PC-3 (cell line): ENCODE measurements around the gene SAP130.

Source experiments
- EZH2 ChIP-seq: fragments of 300-600 bp; sonication (generic); IDR thresholded peaks from one replicate; pipeline ENCODE4 v1.6.1; 2017; ENCODE audit warnings: antibody characterized with exemption, mild to moderate bottlenecking, low read length; ENCODE audit not compliant: unreplicated experiment
- EZH2phosphoT487 ChIP-seq: fragments of 300-600 bp; sonication (generic); IDR thresholded peaks from 2 replicates; pipeline ENCODE4 v1.6.1; 2018; ENCODE audit warnings: mild to moderate bottlenecking, antibody characterized with exemption, low read length, borderline replicate concordance
- TF ChIP-seq, protein P1 (sequence below): fragments of 300-600 bp; sonication (generic); conservative IDR thresholded peaks from 2 replicates; pipeline ENCODE4 v1.5.1; 2017; ENCODE audit warnings: antibody characterized with exemption, low read depth, mild to moderate bottlenecking, low read length

DNA sequence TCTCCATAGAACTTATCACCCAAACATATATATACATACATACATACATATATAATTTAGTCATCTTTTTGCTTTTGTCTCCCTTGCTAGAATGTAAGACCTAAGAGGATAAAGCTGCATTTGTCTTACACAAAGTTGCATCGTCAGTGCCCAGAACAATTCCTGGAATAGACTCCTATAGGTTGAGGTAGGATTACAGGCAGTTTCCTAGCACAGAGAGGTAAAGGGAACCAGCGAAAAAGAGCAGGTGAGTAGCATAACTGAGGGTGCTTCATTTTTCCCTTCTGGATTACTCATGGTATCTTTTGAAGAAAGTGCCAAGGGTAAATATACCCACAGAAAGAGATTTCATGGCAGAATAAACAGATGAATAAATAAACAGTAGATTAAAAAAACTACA is 74.0 kb downstream of the SAP130 start:
- TF ChIP-seq, protein P1, sequence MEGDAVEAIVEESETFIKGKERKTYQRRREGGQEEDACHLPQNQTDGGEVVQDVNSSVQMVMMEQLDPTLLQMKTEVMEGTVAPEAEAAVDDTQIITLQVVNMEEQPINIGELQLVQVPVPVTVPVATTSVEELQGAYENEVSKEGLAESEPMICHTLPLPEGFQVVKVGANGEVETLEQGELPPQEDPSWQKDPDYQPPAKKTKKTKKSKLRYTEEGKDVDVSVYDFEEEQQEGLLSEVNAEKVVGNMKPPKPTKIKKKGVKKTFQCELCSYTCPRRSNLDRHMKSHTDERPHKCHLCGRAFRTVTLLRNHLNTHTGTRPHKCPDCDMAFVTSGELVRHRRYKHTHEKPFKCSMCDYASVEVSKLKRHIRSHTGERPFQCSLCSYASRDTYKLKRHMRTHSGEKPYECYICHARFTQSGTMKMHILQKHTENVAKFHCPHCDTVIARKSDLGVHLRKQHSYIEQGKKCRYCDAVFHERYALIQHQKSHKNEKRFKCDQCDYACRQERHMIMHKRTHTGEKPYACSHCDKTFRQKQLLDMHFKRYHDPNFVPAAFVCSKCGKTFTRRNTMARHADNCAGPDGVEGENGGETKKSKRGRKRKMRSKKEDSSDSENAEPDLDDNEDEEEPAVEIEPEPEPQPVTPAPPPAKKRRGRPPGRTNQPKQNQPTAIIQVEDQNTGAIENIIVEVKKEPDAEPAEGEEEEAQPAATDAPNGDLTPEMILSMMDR = no peak
- no peak for TF ChIP-seq EZH2
- TF ChIP-seq EZH2phosphoT487 = no peak
